GM18907 (cell line): ENCODE data around the gene IRGQ.
"Not testable (repeated sequence)": the region's sequence is repeated elsewhere in the genome, so short reads cannot be mapped to it uniquely, and the experiment has no call there.

ENCODE experiments used
- ATAC-seq: cut with Tn5 transposase; IDR thresholded peaks from one replicate; pipeline ENCODE4 v1.9.1; 2021; ENCODE audit warnings: mild to moderate bottlenecking, moderate library complexity; ENCODE audit not compliant: unreplicated experiment

IRGQ gene

DNA sequence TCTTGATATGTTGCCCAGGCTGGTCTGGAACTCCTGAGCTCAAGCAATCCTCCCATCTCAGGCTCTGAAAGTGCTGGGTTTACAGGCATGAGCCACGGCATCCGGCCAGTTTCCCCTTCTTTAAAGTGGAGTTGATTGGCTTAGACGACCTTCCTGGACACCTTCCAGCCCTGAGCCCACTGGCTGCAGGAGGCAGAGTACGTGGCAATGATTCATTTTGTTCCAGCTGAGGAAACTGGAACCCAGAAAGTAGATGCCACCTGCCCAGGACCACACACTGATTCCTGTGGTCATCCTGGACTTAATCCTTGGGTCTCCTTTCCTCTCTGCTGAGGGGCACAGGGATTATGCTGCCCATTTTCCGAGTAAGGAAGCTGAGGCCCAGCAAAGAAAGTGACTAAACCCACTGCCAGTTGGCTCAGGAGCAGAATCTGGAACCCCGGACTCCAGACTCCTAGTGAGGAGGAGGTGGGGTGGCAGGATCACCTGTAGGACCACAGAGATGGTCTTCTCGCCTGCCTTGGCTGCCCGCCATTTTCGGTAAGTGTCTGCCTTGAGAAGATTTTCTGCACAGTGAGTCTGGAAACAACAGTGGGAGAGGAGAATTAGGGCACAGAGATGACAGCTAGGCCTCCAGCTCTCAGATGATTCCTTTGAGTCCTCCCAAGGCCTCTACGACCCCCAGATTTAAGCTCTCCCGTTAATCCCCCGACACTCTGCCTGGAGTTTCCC lies 21.3 kb downstream of the IRGQ start:
- no peak for ATAC-seq

DNA sequence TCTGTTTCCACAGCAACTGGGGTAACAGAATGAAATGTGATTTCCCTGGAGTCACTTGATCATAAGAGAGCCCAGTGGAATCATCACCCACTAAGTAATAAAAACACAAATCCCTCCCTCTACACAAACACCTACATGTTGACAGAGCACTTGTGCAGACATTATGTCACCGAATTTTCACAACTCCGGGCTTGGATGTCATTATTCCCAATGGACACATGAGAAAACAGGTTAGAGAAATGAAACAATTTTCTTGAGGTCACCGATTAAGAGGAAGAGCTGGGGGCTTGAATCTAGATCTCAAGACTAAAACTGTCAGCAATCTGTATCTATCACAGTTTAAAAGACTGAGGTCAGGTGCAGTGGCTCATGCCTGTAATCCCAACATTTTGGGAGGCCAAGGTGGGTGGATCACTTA lies 23.8 kb downstream of the IRGQ start:
- no peak for ATAC-seq

DNA sequence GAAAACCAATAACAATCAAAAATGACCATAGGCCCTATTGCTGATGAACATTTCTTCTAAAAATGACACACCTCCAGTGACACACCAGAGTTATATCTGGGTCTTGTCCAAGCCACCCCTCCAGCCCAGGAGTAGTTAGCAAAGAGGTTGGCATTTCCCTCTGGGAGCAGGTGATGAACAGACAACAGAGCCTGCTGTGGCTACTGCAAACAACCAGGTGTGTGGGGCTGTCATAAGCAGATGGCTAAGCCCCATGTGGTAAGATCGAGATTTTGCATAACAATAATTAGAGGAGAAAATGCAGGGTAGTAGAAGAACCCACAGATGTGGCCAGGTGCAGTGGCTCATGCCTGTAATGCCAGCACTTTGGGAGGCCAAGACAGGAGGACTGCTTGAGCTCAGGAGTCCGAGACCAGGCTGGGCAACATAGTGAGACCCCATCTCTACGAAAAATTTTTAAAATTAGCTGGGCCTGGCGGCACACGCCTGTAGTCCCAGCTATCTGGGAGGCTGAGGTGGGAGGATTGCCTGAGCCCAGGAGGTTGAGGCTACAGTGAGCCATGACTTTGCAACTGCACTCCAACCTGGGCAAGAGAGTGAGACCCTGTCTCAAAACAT lies 25.7 kb downstream of the IRGQ start:
- ATAC-seq: no peak

DNA sequence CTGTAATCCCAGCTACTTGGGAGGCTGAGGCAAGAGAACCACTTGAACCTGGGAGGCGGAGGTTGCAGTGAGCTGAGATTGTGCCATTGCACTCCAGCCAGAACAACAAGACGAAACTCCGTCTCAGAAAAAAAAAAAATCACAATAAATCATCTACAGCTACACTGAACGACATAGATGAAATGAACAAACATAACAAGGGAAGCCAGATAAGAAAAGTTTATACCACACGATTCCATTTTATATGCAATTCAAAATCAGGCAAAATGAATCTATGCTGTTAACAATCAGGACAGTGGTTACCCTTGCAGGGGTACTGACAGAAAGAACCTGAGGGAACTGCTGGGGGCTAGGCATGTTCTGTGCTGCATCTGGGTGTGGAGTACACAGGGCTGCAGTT lies 26.3 kb downstream of the IRGQ start:
- ATAC-seq: no peak

DNA sequence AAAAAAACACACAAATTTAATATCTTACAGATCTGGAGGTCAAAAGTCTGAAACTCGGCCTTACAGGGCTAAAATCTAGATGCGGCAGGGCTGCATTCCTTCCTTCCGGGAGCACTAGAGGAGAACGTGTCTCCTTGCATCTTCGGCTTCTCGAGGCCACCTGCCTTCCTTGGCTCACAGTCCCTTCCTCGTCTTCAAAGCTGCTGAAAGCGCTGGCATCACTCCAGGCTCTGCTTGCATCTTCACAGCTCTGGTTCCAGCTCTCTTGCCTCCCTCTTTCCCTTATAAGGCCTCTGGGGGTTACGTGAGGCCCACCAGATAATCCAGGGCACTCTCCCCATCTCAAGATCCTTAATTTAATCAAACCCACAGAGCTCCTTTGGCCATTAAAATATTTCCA lies 31.1 kb downstream of the IRGQ start:
- ATAC-seq: no peak

DNA sequence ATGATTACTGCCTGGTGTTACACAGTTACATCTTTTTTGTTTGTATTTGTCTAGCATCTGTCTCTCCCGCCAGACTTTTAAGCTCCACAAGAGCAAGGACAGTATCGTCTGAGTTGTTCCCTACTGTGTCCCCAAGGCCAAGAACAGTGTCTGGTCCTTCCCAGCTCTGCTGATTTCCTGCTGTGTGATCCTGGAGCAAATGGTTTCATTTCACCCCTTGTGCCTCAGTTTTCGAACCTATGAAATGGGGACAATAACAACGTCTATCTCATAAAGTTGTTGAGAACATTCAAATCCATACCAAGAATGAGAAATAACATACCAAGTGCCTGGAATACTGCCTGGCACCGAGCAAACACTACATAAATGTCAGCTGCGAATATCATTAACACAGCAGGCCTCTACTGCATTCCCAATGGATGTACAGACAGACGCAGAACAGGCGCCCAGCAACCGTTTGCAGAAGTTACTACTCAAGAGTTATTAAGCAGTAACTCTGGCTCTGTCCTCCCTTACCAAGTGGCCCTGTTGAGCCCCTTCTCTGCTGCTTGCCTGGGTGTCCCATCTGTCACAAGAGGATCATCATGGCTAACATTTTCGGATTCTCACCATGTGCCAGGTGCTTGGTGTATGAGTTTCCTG lies 32.0 kb downstream of the IRGQ start:
- ATAC-seq: no peak

DNA sequence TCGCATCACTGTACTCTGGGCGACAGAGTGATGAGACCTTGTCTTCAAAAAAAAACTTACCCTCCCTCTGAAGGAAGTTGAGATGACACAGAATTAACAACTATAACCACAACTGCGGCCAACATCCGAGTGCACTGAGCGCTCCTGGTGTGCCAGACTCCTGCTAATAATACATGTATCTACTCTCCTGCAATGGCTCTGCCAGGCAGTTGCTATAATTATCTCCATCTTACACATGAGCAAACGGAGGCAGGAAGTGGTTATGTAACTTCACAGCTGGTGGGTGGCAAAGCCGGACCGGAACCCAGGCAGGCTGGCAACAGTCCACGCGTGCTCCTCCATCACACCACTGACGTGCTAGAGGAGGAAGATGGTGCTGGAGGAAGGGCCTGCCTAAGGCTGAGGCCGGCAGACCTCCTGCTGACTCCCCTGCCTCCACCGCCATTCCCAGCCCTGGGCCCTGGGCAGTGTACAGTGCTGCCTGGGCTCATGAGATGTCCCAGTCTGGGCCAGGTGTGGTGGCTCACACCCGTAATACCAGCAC lies 33.2 kb downstream of the IRGQ start:
- peak; percentile 80 for ATAC-seq

DNA sequence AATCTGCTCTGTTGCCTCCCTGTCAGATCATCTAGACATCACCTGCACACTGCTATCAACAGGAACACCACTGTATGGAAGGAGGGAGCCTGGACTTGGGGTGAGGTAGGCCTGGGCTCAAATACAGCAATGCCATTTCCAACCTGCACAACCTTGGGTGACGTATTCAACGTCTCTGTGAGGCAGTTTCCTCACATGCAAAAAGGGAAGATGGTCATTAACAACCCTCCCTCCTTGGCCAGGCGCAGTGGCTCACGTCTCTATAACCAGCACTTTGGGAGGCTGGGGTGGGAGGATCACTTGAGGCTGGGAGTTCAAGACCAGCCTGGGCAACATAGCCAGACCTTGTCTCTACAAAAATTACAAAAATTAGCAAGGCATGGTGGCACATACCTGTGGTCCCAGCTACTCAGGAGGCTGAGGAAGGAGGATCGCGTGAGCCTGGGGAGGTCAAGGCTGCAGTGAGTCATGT lies 33.7 kb downstream of the IRGQ start:
- ATAC-seq: no peak

DNA sequence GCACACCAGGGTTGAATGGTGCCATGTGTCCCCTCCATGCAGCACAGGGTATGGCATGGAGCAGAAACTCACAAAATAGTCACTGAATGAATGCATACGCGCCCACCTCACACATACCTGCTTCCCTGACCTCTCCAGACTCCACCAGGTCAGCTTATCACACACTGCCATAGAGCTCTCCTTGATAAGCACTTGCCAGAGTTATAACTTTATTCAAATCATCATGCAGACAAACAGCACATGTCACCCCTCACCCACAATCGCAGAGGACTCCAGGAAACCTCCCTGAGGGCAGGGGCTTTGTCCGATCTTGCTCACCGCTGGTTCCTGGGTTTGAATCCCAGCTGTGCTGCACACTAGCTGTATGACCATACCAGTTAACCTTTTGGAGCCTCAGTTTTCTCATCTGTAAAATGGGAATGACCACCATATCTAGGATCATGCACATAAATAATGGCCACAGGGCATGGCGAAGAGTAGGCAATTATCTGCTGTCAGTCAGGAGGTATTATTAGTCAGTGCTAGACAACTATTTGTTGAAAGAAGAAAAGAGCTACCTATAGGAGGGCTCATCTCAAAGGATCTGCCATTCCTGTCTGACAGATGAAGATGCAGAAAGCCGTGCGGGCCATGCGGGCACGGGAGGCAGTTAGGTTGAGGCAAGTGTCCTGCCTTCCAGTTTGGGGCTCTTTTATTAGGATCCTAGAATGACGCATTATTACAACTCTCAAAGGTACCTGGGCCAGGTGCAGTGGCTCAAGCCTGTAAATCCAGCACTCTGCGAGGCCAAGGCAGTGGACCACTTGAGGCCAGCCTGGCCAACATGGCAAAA lies 34.6 kb downstream of the IRGQ start:
- ATAC-seq: no peak

DNA sequence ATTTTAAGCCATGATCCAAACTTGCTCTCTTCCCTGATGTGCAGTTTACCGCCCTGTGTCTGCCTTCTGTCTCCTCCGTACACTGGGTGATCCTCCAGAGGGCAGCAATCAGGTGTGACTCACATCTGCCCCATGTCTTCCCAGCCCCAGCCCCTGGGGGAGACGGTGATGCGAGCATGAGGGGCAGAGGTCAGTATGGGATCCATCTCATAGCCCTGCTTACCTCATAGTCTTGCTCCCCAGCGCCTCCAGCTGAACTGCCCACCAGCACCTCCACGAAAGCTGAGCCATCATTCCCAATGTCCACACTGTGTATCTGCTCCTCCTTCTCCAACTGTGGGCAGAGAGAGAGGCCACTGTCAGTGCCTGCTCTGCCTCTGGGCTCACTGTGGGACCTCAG lies 35.2 kb downstream of the IRGQ start:
- no peak for ATAC-seq

DNA sequence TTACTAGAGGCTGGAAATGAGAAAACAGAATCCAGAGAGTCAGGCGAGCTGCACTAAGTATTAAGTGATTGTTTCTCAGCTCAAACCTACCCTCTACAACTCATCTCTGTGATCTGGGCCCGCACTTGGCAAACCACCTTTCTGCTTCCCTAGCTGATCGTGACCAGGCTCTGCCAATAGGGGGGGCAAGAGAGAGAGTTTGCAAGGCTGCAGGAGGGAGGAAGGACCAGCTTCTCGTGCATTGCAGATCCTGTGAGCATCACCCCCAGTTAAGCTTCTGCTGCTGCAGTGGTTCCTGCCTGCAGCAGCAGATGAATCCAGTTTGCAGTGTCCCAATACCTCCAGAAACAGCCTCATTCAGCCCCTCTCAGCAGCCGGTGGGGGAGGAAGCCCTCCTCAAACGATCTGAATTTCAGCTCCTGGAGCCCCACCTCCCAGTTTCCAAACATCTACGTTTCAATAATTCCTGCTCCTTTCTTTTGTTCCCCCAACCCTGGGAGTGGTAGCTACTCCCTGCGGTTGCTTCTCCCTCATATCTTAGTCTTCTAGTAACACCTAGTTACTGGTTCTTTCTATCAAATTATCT lies 40.7 kb downstream of the IRGQ start:
- ATAC-seq: no peak

DNA sequence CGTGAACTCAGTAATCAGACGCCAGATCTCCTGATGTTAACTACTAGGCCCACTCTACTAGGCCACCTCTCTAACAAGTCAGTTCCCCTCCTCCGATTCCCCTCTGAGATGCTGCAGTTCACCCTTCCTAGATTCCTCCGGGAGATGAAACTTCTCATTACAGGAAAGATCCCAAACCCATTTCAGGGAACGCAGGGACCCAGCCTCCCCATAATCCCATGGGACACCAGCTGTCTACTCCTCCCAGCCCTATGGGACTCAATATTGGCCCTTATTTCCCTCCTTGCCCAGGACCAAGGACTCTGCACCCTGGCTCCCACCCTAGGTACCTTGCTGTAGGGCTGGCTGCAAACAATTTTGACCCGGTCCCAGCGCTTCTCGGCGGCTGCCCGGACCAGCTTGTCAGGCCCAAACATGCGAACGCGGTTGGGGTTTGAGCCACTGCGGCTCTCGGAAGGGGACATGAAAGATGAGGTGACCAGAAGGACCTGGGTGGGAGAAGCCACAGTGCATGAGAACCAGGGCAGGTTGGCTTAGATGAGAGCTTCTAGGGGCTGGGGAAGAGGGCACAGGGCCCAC lies 41.5 kb downstream of the IRGQ start:
- no peak for ATAC-seq

DNA sequence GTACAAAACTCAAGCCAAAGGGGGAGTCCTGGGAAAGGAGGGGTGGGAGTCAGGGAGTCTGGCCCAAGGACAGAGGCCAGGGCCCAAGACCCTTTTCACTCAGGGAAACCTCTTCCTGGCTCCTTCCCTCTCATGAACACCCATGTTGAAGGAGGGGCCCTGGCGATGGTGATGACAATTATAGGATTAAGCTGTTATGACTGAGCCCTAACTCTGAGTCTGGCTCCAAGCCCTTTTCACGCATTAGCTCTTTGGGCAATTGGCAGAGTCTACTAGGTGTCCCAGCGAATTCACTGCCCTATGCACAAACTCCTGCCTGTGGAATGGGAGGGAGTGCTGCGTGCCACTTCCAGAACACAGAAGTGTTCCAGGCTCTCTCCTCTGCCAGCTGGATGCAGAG lies 42.3 kb downstream of the IRGQ start:
- no peak for ATAC-seq

DNA sequence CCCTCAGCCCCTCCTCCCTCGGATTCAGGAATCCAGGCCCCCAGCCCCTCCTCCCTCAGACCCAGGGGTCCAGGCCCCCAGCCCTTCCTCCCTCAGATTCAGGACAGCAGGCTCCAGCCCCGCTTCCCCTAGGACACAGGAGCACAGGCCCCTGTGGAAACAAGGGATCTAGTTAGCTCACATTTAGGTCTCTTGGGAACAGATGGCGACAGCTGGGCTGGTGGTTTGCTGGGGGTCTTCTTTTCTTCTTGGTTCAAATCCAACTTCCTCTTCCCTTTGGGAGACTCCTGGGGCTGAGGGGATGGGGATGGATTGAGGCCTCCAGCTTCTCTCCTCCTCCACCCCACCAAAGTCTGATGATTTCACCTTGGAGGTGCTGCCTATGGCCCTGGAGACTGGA lies 43.3 kb downstream of the IRGQ start:
- ATAC-seq: no peak

DNA sequence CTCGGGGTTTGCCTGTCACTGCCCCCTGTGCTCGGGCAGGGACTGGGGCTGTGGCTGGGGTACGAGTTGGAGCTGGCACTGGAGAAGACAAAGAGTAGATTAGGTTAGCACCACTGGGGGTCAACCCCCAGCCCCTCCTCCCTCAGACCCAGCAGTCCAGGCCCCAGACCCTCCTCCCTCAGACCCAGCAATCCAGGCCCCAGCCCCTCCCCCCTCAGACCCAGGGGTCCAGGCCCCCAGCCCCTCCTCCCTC lies 43.8 kb downstream of the IRGQ start:
- ATAC-seq: no peak

DNA sequence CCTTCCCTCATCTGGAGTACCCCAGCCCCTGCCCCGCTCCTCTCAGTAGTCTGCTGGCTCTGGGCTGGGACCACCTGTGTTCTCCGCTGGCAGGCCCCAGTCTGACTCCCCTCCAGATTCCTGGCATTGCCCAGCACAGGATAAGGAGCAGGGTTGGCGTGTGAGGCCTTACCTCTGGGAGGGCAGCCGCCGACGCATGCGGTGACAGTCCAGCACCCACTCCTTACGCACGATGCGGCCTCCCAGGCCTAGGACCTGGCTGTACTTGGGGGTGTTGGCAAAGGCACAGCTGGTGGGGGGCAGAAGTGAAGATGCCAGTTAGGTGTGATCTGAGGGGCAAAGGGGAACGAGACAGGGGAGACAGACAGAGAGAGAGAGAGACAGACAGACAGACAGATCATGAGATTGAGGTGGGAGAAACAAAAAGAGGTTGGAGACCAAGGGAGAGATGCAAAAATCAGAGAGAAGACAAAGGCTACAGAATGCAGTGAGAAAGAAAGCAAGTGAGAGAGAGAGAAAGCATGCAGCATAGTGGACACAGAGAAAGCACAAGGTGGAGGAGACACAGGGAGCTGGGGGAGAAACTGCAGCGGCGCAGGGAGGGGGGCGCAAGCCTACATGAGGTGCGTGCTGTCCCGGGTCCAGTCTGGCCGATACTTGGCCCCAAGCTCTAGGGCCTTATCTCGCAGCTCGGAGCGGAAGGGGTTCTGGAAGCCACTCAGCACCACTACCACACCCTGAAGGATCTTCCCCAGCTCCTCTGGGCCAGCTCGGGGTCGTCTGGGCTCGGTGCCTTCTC lies 44.3 kb downstream of the IRGQ start:
- ATAC-seq: no peak

DNA sequence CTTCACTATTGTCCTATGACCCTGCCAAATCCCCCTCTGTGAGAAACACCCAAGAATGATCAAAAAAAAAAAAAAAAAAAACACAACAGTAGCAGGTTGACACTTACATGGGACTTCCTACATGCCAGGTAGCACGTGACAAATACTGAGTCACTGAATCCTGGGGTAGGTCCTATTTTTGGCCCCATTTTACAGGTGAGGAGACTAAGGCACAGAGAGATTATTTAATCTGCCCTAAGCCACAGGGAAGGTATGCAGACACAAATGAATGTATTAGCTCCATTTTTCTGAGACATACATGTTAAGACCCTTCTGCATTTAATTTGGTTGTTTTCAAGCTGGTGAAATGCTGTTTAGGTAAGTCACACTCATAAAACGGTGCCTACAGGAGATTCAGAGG lies 47.2 kb downstream of the IRGQ start:
- no peak for ATAC-seq

DNA sequence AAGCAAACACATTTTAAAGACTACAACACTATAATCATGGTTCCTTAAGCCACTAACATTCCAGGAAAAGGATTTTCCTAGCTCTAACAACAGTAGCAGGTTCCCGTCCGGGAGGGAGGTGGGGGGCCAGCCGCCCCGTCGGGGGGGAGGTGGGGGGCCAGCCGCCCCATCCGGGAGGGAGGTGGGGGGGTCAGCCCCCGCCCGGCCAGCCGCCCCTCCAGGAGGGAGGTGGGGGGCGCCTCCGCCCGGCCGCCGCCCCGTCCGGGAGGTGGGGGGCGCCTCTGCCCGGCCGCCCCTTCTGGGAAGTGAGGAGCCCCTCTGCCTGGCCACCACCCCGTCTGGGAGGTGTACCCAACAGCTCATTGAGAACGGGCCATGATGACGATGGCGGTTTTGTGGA lies 48.0 kb downstream of the IRGQ start:
- ATAC-seq: not testable (repeated sequence)

DNA sequence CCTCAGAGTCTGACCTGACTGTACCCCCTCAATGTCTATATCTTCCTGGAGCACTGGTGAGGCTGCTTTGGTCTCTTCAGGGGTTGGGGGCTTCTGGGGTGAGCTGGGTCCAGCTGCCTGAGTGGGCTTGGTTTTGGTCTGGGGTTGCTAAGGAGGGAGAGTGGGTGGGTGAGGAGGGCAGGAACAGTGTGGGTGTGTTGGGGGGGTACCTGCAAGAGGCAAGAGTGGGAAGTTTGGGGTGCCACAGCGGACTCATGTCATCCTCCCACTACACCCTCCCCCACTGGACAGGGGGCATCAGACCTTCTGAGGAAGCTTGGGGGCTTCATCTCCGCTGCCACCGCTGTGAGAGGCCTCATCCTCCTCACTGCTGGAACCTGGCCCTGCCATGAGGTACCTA lies 49.4 kb downstream of the IRGQ start:
- no peak for ATAC-seq

DNA sequence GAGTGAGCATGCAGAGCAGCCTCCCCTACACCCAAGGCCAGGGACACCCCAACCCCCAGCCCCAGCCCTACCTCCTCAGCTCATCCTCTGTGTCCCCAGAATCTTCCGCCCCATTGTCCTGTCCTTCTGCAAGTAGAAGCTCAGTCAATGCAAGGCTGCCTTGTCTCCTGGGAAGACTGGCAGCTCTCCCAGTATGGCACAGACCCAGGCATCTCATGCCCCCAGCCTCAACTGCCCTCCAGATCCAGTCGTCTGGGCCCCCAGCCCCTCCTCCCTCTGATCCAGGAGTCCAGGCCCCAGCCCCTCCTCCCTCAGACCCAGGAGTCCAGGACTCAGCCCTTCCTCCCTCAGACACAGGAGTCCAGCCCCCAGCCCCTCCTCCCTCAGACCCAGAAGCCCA lies 50.0 kb downstream of the IRGQ start:
- no peak for ATAC-seq
